ENCODE data around the gene INSYN1.

GRCh38 chr15:73714695-73715301 lies 38.4 kb downstream of the INSYN1 start:
- TF ChIP-seq, protein P1, sequence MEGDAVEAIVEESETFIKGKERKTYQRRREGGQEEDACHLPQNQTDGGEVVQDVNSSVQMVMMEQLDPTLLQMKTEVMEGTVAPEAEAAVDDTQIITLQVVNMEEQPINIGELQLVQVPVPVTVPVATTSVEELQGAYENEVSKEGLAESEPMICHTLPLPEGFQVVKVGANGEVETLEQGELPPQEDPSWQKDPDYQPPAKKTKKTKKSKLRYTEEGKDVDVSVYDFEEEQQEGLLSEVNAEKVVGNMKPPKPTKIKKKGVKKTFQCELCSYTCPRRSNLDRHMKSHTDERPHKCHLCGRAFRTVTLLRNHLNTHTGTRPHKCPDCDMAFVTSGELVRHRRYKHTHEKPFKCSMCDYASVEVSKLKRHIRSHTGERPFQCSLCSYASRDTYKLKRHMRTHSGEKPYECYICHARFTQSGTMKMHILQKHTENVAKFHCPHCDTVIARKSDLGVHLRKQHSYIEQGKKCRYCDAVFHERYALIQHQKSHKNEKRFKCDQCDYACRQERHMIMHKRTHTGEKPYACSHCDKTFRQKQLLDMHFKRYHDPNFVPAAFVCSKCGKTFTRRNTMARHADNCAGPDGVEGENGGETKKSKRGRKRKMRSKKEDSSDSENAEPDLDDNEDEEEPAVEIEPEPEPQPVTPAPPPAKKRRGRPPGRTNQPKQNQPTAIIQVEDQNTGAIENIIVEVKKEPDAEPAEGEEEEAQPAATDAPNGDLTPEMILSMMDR (IDR thresholded peaks at IDR 0.05) = no peak
- TF ChIP-seq POLR2A (IDR thresholded peaks at IDR 0.05) = no peak
- no peak for TF ChIP-seq EP300 (IDR thresholded peaks at IDR 0.05)
- no peak for TF ChIP-seq POLR2AphosphoS5 (IDR thresholded peaks at IDR 0.05)
